Colon (tissue), 2 donors: ENCODE measurements around the gene CCDC27.

Experiments used
- FAIRE-seq: peaks from 2 replicates; lab custom pipeline; 2012; peaks lifted over from hg19 to GRCh38; lab: Jason Lieb, UNC
- donor health status: control.
- donor health status: control.

Gene CCDC27

GRCh38 chr1:3759796-3760195 is 7.5 kb downstream of the CCDC27 start:
- FAIRE-seq = no peak

GRCh38 chr1:3761296-3762010 is 9.2 kb downstream of the CCDC27 start:
- no peak for FAIRE-seq

- FAIRE-seq = no peak
Measured at GRCh38 chr1:3762151-3762872, 10.1 kb downstream of the CCDC27 start.

GRCh38 chr1:3762873-3763228 is 10.6 kb downstream of the CCDC27 start:
- FAIRE-seq = no peak

GRCh38 chr1:3763351-3764125 is 11.3 kb downstream of the CCDC27 start:
- FAIRE-seq = no peak

GRCh38 chr1:3767328-3767925 is 15.2 kb downstream of the CCDC27 start:
- FAIRE-seq = no peak

GRCh38 chr1:3768811-3769390 is 16.7 kb downstream of the CCDC27 start:
- FAIRE-seq = no peak

GRCh38 chr1:3770047-3770765 is 18.0 kb downstream of the CCDC27 start:
- no peak for FAIRE-seq

GRCh38 chr1:3771108-3772026 is 19.1 kb downstream of the CCDC27 start:
- FAIRE-seq = no peak

GRCh38 chr1:3772027-3772714 is 19.9 kb downstream of the CCDC27 start:
- FAIRE-seq = no peak

GRCh38 chr1:3772715-3773571 is 20.7 kb downstream of the CCDC27 start, which contains the start of gene SMIM1:
Gene SMIM1, plus strand, starts transcription at chr1:3772749. Its CDS starts 2,625 bp downstream, at chr1:3775374.
- no peak for FAIRE-seq

GRCh38 chr1:3773572-3774275 is 21.5 kb downstream of the CCDC27 start:
- no peak for FAIRE-seq

- no peak for FAIRE-seq
Measured at GRCh38 chr1:3774276-3774945, 22.2 kb downstream of the CCDC27 start.

GRCh38 chr1:3774946-3775489 is 22.8 kb downstream of the CCDC27 start:
- no peak for FAIRE-seq

GRCh38 chr1:3775490-3776230 is 23.4 kb downstream of the CCDC27 start:
- no peak for FAIRE-seq

GRCh38 chr1:3776231-3776961 is 24.1 kb downstream of the CCDC27 start:
- no peak for FAIRE-seq
